Measurements from ENCODE around the gene TSR3.

TSR3 gene

DNA sequence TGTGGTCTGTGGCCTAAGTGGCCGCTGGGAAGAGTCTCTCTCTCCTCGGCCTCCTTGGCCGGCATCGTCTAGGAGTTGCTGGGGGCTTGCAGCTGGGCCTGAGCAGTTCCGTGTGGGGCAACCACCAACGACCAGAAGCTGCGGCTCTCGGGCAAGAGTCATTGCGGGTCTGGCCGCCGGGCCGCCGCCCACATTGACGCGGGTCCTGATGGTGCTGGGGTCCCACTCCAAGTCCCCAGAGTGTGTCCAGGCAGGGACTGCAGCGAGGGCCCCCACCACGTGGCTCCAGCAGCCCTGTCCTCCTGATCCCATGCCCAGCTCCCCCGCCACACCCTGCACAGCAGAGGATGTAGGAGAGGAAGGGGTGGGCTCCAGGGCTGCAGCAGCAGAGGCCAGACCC, 31.9 kb upstream of the TSR3 start:
- Histone ChIP-seq H3K4me3 (ENCODE audit: insufficient read depth, low read length, poor library complexity, severe bottlenecking) (no peak overlapping the region), H2AFZ (ENCODE audit: low read depth, low read length, severe bottlenecking) (no peak overlapping the region), H3K27me3 (ENCODE audit: low read length) (no peaks in the 10 kb centered on the region), H3K9me2 (replicated peaks; ENCODE audit: insufficient read depth, low read length) (no peaks in the 10 kb centered on the region), H4K20me1 (ENCODE audit: low read depth, low read length) (no peaks in the 10 kb centered on the region), H3K36me3 (ENCODE audit: low read length) (no peaks in the 10 kb centered on the region), H3K27ac (ENCODE audit: low read depth, low read length) (no peak overlapping the region), H3K9me3 (ENCODE audit: insufficient read depth, low read length) (no peaks in the 10 kb centered on the region), H3K4me2 (ENCODE audit: low read depth, low read length, poor library complexity, severe bottlenecking) (no peak overlapping the region), H3K79me2 (ENCODE audit: insufficient read depth, low read length) (peaks cover 5% of the 10 kb centered on the region; the same call in 1 of the 2 replicates), H3K9ac (ENCODE audit: low read length) (no peak overlapping the region), H3F3A (ENCODE audit: insufficient read depth) (no peaks in the 10 kb centered on the region)
- TF ChIP-seq EZH2phosphoT487 (conservative IDR thresholded peaks at IDR 0.05; ENCODE audit: low read length) = no peak
- TF ChIP-seq, protein P1, sequence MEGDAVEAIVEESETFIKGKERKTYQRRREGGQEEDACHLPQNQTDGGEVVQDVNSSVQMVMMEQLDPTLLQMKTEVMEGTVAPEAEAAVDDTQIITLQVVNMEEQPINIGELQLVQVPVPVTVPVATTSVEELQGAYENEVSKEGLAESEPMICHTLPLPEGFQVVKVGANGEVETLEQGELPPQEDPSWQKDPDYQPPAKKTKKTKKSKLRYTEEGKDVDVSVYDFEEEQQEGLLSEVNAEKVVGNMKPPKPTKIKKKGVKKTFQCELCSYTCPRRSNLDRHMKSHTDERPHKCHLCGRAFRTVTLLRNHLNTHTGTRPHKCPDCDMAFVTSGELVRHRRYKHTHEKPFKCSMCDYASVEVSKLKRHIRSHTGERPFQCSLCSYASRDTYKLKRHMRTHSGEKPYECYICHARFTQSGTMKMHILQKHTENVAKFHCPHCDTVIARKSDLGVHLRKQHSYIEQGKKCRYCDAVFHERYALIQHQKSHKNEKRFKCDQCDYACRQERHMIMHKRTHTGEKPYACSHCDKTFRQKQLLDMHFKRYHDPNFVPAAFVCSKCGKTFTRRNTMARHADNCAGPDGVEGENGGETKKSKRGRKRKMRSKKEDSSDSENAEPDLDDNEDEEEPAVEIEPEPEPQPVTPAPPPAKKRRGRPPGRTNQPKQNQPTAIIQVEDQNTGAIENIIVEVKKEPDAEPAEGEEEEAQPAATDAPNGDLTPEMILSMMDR (IDR thresholded peaks at IDR 0.05; ENCODE audit: insufficient read depth, low read length, poor library complexity, severe bottlenecking) = no peak

DNA sequence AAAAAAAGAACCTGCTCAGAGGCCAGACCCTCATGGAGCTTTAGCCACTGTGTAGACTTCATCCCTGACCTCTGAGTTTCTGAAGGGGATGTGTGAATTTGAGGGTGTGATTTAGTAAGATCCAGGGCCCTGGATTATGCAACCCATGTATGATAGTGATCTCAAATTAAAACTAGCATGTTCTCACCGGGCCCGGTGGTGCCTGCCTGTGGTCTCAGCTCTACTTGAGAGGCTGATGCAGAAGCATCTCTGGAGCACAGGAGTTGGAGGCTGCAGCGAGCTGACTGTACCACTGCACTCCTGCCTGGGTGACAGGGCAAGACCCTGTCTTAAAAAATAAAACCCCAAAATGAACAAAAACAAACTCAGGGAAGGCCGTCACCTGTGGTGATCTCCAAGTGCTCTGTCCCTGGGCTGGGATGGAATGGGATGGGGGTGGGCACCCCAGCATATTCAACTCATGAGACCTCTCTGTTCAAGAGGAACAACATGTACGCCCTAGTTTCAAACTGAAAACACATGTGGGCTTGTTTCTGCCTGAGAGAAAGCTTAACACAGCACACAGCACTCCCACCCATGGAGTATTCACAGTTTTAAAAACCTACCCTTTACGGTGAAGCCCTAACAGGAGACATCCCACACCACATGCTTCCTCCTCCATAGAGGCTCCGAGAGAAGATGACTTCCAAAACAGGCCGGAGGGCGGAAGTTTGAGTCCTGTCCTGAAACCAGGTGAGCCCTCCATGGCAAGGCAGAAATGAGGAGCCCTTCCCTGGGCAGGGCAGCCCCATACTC, 30.1 kb upstream of the TSR3 start:
- TF ChIP-seq EZH2phosphoT487 (conservative IDR thresholded peaks at IDR 0.05; ENCODE audit: low read length) = no peak
- TF ChIP-seq, protein P1 (IDR thresholded peaks at IDR 0.05; ENCODE audit: insufficient read depth, low read length, poor library complexity, severe bottlenecking) = no peak
- Histone ChIP-seq H3K9me3 (ENCODE audit: insufficient read depth, low read length) (no peaks in the 10 kb centered on the region), H3F3A (ENCODE audit: insufficient read depth) (no peaks in the 10 kb centered on the region), H3K79me2 (ENCODE audit: insufficient read depth, low read length) (peaks cover 11% of the 10 kb centered on the region; the same call in 1 of the 2 replicates), H3K9me2 (replicated peaks; ENCODE audit: insufficient read depth, low read length) (no peaks in the 10 kb centered on the region), H2AFZ (ENCODE audit: low read depth, low read length, severe bottlenecking) (no peak overlapping the region), H3K4me2 (ENCODE audit: low read depth, low read length, poor library complexity, severe bottlenecking) (no peak overlapping the region), H3K4me3 (ENCODE audit: insufficient read depth, low read length, poor library complexity, severe bottlenecking) (no peak overlapping the region), H3K27me3 (ENCODE audit: low read length) (no peaks in the 10 kb centered on the region), H3K27ac (ENCODE audit: low read depth, low read length) (no peak overlapping the region), H4K20me1 (ENCODE audit: low read depth, low read length) (no peaks in the 10 kb centered on the region), H3K9ac (ENCODE audit: low read length) (no peak overlapping the region), H3K36me3 (ENCODE audit: low read length) (no peaks in the 10 kb centered on the region)

DNA sequence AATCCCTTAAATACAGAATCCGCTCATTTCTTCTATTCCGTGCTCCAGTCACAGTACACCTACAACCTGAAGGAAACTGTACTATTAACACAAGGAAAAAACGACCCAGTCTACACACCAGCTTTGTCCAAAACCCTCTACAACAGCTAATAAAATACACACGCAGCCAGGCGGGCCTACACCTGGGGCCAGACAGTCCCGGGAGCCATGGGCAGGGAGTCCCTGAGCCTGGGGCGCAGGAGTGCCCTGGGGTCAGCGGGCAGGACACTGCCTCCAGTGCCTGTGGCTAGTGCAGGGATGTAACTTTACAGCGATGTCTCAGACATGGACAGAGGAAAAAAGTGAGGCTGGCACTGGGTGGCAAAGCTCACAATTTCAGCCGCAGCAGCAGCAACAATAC, 28.5 kb upstream of the TSR3 start:
- no peaks in the 10 kb centered on the region for H4K20me1 ChIP-seq (ENCODE audit: low read depth, low read length)
- H3F3A ChIP-seq (ENCODE audit: insufficient read depth) = no peaks in the 10 kb centered on the region
- no peaks in the 10 kb centered on the region for H3K9me3 ChIP-seq (ENCODE audit: insufficient read depth, low read length)
- peak overlapping the region; percentile 57 for H3K4me2 ChIP-seq (ENCODE audit: low read depth, low read length, poor library complexity, severe bottlenecking)
- no peak overlapping the region for H3K27ac ChIP-seq (ENCODE audit: low read depth, low read length)
- no peaks in the 10 kb centered on the region for H3K9me2 ChIP-seq (replicated peaks; ENCODE audit: insufficient read depth, low read length)
- H3K79me2 ChIP-seq (ENCODE audit: insufficient read depth, low read length) = peaks cover 11% of the 10 kb centered on the region; the same call in 1 of the 2 replicates
- peak overlapping the region; percentile 79 for H3K9ac ChIP-seq (ENCODE audit: low read length)
- H3K27me3 ChIP-seq (ENCODE audit: low read length) = no peaks in the 10 kb centered on the region
- peak overlapping the region; percentile 83 for H2AFZ ChIP-seq (ENCODE audit: low read depth, low read length, severe bottlenecking)
- no peak for TF ChIP-seq EZH2phosphoT487 (conservative IDR thresholded peaks at IDR 0.05; ENCODE audit: low read length)
- TF ChIP-seq, protein P1 (IDR thresholded peaks at IDR 0.05; ENCODE audit: insufficient read depth, low read length, poor library complexity, severe bottlenecking) = no peak
- no peaks in the 10 kb centered on the region for H3K36me3 ChIP-seq (ENCODE audit: low read length)
- peak overlapping the region; percentile 52 for H3K4me3 ChIP-seq (ENCODE audit: insufficient read depth, low read length, poor library complexity, severe bottlenecking)
